22Rv1 (cell line): ENCODE measurements around the gene SCGB1C2.

Source experiments
- H3K27ac ChIP-seq: fragments of 450-650 bp; 2 replicates; pipeline ENCODE4 v1.5.1; 2017
- ZFX ChIP-seq: fragments of 450-650 bp; IDR thresholded peaks from 2 replicates; pipeline ENCODE4 v1.6.1; 2017; ENCODE audit warnings: antibody characterized with exemption, borderline replicate concordance
- TF ChIP-seq, protein P1 (sequence below): fragments of 450-650 bp; IDR thresholded peaks from 2 replicates; pipeline ENCODE4 v1.5.1; 2017; ENCODE audit warnings: mild to moderate bottlenecking

The SCGB1C2 gene

DNA sequence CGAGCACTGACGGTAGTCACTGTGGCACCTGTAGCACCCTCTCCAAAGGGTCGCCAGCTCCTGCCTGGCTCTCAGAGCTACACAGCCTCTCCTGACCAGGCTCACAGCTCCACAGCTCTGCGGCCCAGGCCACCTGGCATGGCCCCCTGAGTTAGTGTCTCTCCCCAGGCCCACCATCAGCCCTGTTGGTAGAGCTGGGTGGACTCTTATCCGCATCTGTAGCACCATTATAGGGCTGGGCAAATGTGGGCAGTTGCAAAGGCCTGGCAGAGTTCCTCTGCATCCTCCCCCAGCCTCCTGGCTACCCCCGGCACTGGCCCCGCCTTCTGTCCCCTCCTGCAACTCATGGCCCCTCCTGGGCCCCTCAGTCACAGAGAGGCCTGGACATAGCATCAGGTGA is 18.2 kb downstream of the SCGB1C2 start:
- H3K27ac ChIP-seq: no peak overlapping the region
- TF ChIP-seq, protein P1, sequence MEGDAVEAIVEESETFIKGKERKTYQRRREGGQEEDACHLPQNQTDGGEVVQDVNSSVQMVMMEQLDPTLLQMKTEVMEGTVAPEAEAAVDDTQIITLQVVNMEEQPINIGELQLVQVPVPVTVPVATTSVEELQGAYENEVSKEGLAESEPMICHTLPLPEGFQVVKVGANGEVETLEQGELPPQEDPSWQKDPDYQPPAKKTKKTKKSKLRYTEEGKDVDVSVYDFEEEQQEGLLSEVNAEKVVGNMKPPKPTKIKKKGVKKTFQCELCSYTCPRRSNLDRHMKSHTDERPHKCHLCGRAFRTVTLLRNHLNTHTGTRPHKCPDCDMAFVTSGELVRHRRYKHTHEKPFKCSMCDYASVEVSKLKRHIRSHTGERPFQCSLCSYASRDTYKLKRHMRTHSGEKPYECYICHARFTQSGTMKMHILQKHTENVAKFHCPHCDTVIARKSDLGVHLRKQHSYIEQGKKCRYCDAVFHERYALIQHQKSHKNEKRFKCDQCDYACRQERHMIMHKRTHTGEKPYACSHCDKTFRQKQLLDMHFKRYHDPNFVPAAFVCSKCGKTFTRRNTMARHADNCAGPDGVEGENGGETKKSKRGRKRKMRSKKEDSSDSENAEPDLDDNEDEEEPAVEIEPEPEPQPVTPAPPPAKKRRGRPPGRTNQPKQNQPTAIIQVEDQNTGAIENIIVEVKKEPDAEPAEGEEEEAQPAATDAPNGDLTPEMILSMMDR: no peak
- TF ChIP-seq ZFX: no peak

DNA sequence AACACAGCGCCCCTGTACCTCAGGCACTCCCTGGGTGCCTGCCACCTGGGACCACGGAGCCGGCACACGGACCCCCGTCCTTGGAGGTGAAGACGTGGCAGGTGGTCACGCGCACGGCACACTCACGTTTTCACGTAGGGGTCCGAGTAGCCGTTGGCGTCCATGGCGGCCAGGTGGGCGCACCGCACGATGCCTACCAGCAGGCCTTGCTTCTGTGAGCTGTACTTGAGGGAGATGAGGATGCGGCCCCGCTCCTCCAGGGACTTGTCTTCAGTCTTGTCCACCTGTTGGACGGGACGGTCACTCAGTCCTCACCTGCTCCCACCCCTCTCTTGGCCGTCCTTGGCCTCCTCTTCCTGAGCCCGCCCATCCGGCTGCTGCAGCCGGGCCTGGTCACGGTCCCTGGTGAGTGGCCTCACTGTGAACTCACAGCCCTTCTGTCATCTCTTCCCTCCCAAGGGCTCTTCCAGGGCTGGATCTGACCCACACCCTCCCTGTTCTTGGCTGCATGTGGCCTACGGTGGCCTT is 18.8 kb downstream of the SCGB1C2 start:
- no peak for TF ChIP-seq ZFX
- TF ChIP-seq, protein P1: no peak

DNA sequence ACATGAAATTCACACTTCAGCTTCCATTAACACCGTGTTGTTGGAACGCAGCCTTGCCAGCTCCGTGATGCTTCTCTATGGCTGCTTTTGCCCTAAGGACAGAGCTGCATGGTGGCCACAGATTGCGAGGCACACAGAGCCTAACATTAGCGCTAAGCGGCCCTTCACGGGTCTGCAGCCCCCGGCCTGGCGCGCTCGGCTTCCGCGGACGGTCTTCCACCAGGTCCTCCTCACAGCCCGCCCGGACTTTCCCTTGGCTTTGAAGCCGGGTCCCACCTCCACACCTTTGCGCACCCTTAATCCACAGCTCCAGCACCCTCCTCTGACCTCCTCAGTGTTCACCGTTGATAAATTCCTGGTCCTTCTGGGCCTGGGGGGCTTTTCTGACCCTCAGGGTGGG is 19.6 kb downstream of the SCGB1C2 start:
- no peak for TF ChIP-seq ZFX
- TF ChIP-seq, protein P1: no peak
- H3K27ac ChIP-seq: no peak overlapping the region

More for the DNA sequence above, 18.8 kb downstream of the SCGB1C2 start:
- no peak overlapping the region for H3K27ac ChIP-seq

DNA sequence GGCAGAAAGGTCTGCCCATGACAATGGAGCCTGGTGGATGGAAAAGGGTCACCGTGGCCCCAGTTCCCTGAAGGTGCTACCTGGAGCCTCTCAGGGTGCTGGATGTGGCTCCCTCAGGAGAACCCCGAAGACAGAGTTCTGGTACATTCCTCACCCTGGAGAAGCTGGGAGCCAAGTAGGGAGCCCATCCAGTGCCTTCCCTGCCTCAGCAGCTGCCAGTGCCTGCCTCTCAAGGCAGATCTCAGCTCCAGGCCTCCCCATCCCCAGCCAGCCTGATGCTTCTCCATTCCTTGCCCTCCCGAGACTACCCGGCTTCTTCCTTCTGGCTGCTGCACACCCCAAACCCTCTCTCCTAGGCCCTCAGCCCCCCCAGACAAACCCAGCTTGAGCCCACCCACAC is 20.5 kb downstream of the SCGB1C2 start:
- TF ChIP-seq, protein P1: no peak
- TF ChIP-seq ZFX: no peak
- no peak overlapping the region for H3K27ac ChIP-seq

DNA sequence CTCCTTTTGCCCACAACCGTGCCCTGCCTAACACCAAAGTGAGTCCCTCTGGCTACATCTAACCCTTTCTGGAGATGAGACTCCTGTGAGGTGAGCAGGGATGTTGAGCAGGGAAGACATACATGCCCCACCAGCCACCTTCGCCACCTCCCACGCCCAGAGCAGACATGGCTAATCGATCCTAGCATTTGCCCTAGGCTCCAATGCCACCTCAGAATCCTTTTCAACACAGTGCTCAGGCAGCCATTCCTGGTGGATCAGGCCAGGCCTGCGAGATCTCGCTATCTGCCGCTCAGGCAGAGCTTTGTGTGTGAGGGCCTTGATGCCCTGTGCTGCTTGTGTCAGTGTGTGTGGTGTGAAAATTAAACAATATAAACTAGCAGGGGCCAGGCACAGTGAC is 21.0 kb downstream of the SCGB1C2 start:
- TF ChIP-seq, protein P1: no peak
- TF ChIP-seq ZFX: no peak
- H3K27ac ChIP-seq: no peak overlapping the region

DNA sequence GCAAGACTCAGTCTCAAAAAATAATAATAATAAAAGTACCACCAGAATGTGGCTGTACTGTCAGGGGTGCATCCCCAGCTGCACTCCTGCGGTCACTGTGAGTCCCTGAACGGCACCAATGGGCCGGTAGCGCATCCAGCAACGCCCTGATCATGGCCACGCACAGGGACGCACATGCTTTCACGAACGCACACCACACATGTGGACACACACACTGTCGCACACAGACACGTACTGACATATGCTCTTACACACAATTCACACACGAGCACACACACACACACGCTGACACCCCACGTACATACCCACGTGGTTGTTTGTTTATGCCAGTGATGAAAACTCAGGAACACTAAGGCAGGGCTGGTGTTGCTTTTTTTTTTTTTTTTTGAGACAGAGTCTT is 22.2 kb downstream of the SCGB1C2 start:
- no peak for TF ChIP-seq ZFX
- TF ChIP-seq, protein P1: no peak
- no peak overlapping the region for H3K27ac ChIP-seq

DNA sequence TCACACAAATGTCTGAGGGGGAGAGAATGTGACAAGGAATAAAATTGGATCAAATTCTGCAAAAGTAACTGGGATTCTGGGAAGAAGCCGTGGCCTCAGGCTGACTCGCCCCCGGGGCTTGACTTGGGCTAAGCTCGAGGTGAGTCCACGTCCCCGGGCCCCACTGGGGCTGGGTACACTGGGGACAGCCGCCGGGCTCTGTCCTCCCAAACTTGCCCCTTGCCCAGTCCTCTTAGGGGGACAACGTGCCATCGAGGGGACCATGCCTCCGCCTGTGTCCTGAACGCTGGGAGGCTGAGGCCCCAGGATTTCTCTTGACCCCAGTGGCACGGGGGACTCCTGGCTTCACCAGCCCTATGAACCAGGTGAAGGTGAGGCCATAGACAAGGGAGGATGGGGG is 23.0 kb downstream of the SCGB1C2 start:
- TF ChIP-seq ZFX: no peak
- TF ChIP-seq, protein P1: no peak

More for the DNA sequence above, 23.0 kb downstream of the SCGB1C2 start:
- H3K27ac ChIP-seq: no peak overlapping the region
